ENCODE data around the gene TRAF2. TPM values are rescaled to one million over a fixed set of nuclear protein-coding genes. Genes with fewer than 3 reads are reported as not detected.

Gene TRAF2
- total and polyA plus RNA-seq, 2 of the 13 experiments (the other 11 are each of a cell fraction or from before 2014, with no cell fraction given), result 12.4 to 13.6 TPM

DNA sequence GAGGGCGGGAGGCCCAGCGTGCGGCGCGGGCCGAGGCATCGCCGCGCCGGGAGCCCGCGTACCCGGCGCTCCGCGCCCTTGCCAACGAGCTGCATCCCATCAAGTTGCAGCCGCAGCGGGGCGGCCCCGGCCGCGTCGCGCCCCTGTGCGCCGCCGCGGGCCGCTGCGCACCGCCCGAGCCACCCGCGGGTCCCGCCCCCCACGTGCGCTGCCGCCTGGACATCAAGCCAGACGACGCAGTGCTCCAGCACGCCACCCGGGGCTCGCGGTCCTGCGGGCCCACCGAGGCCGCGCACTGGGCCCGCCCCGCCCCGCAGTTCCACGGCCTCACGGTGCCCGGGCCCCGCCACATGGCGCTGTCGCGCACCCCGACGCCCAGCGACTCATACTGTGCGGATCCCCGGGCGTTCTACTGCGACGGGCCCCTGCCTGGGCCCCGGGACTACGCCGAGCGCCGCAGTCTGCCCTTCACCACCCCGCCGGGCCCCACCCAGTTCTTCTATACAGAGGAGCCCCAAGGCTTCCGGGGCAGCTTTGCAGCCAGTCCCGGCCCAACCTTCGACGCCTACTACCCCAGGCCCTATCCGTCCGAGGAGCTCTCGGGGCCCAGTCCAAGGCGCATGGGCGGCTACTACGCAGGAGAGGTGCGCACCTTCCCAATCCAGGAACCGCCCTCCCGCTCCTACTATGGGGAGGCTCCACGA, 41.4 kb upstream of the TRAF2 start:
- TF ChIP-seq, protein P1, sequence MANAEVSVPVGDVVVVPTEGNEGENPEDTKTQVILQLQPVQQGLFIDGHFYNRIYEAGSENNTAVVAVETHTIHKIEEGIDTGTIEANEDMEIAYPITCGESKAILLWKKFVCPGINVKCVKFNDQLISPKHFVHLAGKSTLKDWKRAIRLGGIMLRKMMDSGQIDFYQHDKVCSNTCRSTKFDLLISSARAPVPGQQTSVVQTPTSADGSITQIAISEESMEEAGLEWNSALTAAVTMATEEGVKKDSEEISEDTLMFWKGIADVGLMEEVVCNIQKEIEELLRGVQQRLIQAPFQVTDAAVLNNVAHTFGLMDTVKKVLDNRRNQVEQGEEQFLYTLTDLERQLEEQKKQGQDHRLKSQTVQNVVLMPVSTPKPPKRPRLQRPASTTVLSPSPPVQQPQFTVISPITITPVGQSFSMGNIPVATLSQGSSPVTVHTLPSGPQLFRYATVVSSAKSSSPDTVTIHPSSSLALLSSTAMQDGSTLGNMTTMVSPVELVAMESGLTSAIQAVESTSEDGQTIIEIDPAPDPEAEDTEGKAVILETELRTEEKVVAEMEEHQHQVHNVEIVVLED (CRISPR knock-in tag; IDR thresholded peaks at IDR 0.05; ENCODE audit: borderline replicate concordance), result no peak
- TF ChIP-seq ZNF34 (CRISPR knock-in tag; IDR thresholded peaks at IDR 0.05; ENCODE audit: borderline replicate concordance) (no peak), DMTF1 (CRISPR knock-in tag; IDR thresholded peaks at IDR 0.05) (no peak)
- CTCF ChIA-PET (ENCODE audit: low intra/inter-chr PET ratio, low total read pairs), result no interaction called here
- Histone ChIP-seq H3K79me2 (ENCODE audit: insufficient read depth, low read length) (peaks cover 8% of the 10 kb centered on the region), H3K4me1 (ENCODE audit: insufficient read depth, low read length) (peaks cover 36% of the 10 kb centered on the region), H3K4me2 (ENCODE audit: low read depth, low read length) (no peak overlapping the region), H3K36me3 (replicated peaks in 1 of 2; ENCODE audit: control insufficient read depth in 1 of 2, insufficient read depth in 2 of 2, low read length in 2 of 2) (peaks cover under 1 to 2% of the 10 kb centered on the region in 2 experiments; a peak in 2 of 5 replicates), H3K9ac (ENCODE audit: insufficient read depth, low read depth, low read length) (no peak overlapping the region), H2AFZ (ENCODE audit: low read length) (no peak overlapping the region), H4K20me1 (ENCODE audit: insufficient read depth, low read length) (peaks cover 3% of the 10 kb centered on the region; the same call in 1 of the 2 replicates), H3K4me3 (replicated peaks in 1 of 3; ENCODE audit: insufficient read depth in 1 of 3, low read depth in 2 of 3, low read length in 3 of 3) (no peak overlapping the region), H3K27me3 (ENCODE audit: control insufficient read depth in 1 of 2, insufficient read depth in 2 of 2, low read length in 2 of 2) (no peaks in the 10 kb centered on the region; a peak in 1 of 5 replicates), H3K27ac (ENCODE audit: extremely low read length, insufficient read depth, low read length) (no peak overlapping the region), H3K9me3 (ENCODE audit: low read length) (no peaks in the 10 kb centered on the region)
- in situ Hi-C loops (cut with HindIII; ENCODE audit: extremely low pct_ligation_motif_present, low pct_unique_long_range_greater_than_20kb) (loop anchor here (10.0 kb wide), 1 partner anchor 190 kb away; the partner anchor contains the start of gene FUT7), intact Hi-C loops (cut with micrococcal nuclease; ENCODE audit: unreplicated experiment) (loop anchor here (5.0 kb wide), 2 partner anchors 37 to 58 kb away; no protein-coding TSS in a partner anchor)
- no peak for ATAC-seq
- WGBS (ENCODE audit: low lambda C conversion rate), result 96% methylated on average over 88 of the region's 88 CpGs
- no TSS peak for BruUV-seq (replicated peaks)
- FAIRE-seq, result no peak
- POLR2A ChIA-PET, result no interaction called here
- no peak for DNase-seq (ENCODE audit: low spot score)
